Liver (tissue), 9 donors: ENCODE data around the gene BSPRY. TPM values are rescaled to one million over a fixed set of nuclear protein-coding genes. Genes with fewer than 3 reads are reported as not detected.
A peak's percentile ranks its signal among the peaks of the same experiment; 100 is the strongest.

Source experiments
- DNase-seq: peaks from one replicate; pipeline ENCODE4 v3.0.0-alpha.2; 2017; ENCODE audit warnings: low spot score
- H3K27ac ChIP-seq, 2 donors: one replicate each; pipeline ENCODE4 v1.7.0; 2013; ENCODE audit warnings: inconsistent platforms in 2 of 2, low read length in 2 of 2, control low read depth in 1 of 2, low read depth in 1 of 2, mild to moderate bottlenecking in 1 of 2
- H3K27me3 ChIP-seq, 4 donors: one replicate each; pipeline versions ENCODE4 v1.6.1 to v1.7.0; 2013; ENCODE audit warnings: low read length in 3 of 4, inconsistent platforms in 1 of 4, mild to moderate bottlenecking in 1 of 4, moderate library complexity in 1 of 4; ENCODE audit not compliant: control insufficient read depth in 4 of 4, insufficient read depth in 4 of 4
- H3K36me3 ChIP-seq, 4 donors: one replicate each; pipeline versions ENCODE4 v1.6.1 to v1.7.0; 2013; ENCODE audit warnings: low read length in 3 of 4, mild to moderate bottlenecking in 3 of 4, low read depth in 1 of 4, moderate library complexity in 1 of 4; ENCODE audit not compliant: control insufficient read depth in 4 of 4, insufficient read depth in 3 of 4
- H3K4me1 ChIP-seq, 4 donors: one replicate each; pipeline versions ENCODE4 v1.6.1 to v1.7.0; 2013; ENCODE audit warnings: low read length in 3 of 4, mild to moderate bottlenecking in 3 of 4, moderate library complexity in 1 of 4; ENCODE audit not compliant: control insufficient read depth in 4 of 4, insufficient read depth in 4 of 4
- H3K4me3 ChIP-seq, 3 donors: one replicate each; pipeline versions ENCODE4 v1.6.1 to v1.7.0; 2013; ENCODE audit warnings: low read length in 3 of 3, control low read depth in 1 of 3, low read depth in 1 of 3, mild to moderate bottlenecking in 1 of 3
- H3K9ac ChIP-seq, 2 donors: one replicate each; pipeline ENCODE4 v1.7.0; 2013; ENCODE audit warnings: low read length in 2 of 2, mild to moderate bottlenecking in 2 of 2, moderate library complexity in 2 of 2, control low read depth in 1 of 2, low read depth in 1 of 2
- H3K9me3 ChIP-seq, 4 donors: one replicate each; pipeline versions ENCODE4 v1.6.1 to v1.7.0; 2013; ENCODE audit warnings: low read length in 3 of 4; ENCODE audit not compliant: control insufficient read depth in 4 of 4
- EGR1 ChIP-seq, 2 donors: IDR thresholded peaks; 2 replicates each; pipeline ENCODE4 v1.6.1; 2016 to 2018; ENCODE audit warnings: antibody characterized with exemption in 2 of 2, low read depth in 2 of 2
- FOXA1 ChIP-seq: IDR thresholded peaks from 2 replicates; pipeline ENCODE4 v1.6.1; 2016; ENCODE audit warnings: antibody characterized with exemption
- FOXA2 ChIP-seq: IDR thresholded peaks from 2 replicates; pipeline ENCODE4 v1.6.1; 2016; ENCODE audit warnings: antibody characterized with exemption
- GABPA ChIP-seq, 2 donors: IDR thresholded peaks in 1 of 2; conservative IDR thresholded peaks in 1 of 2; 2 replicates each; pipeline ENCODE4 v1.6.1; 2016; ENCODE audit warnings: antibody characterized with exemption in 2 of 2, mild to moderate bottlenecking in 1 of 2, moderate library complexity in 1 of 2
- HNF4A ChIP-seq, 2 donors: conservative IDR thresholded peaks; 2 replicates each; pipeline ENCODE4 v1.6.1; 2016; ENCODE audit warnings: antibody characterized with exemption in 2 of 2, mild to moderate bottlenecking in 2 of 2
- HNF4G ChIP-seq: IDR thresholded peaks from 2 replicates; pipeline ENCODE4 v1.6.1; 2016; ENCODE audit warnings: antibody characterized with exemption
- JUND ChIP-seq, 2 donors: IDR thresholded peaks; 2 replicates each; pipeline ENCODE4 v1.6.1; 2016; ENCODE audit warnings: antibody characterized with exemption in 2 of 2
- MAX ChIP-seq: IDR thresholded peaks from 2 replicates; pipeline ENCODE4 v1.6.1; 2016; ENCODE audit warnings: antibody characterized with exemption
- NR2F2 ChIP-seq: IDR thresholded peaks from 2 replicates; pipeline ENCODE4 v1.6.1; 2016; ENCODE audit warnings: antibody characterized with exemption
- RAD21 ChIP-seq, 2 donors: IDR thresholded peaks; 2 replicates each; pipeline ENCODE4 v1.6.1; 2016; ENCODE audit warnings: antibody characterized with exemption in 2 of 2, mild to moderate bottlenecking in 2 of 2
- RXRA ChIP-seq, 2 donors: IDR thresholded peaks; 2 replicates each; pipeline ENCODE4 v1.6.1; 2017 to 2018; ENCODE audit warnings: antibody characterized with exemption in 2 of 2, mild to moderate bottlenecking in 1 of 2
- SP1 ChIP-seq: IDR thresholded peaks from 2 replicates; pipeline ENCODE4 v1.6.1; 2018; ENCODE audit warnings: antibody characterized with exemption, mild to moderate bottlenecking
- TAF1 ChIP-seq: conservative IDR thresholded peaks from 2 replicates; pipeline ENCODE4 v1.6.1; 2016; ENCODE audit warnings: antibody characterized with exemption, mild to moderate bottlenecking
- YY1 ChIP-seq: IDR thresholded peaks from 2 replicates; pipeline ENCODE4 v1.6.1; 2016; ENCODE audit warnings: antibody characterized with exemption, mild to moderate bottlenecking
- WGBS: extraction: QIAGEN DNeasy Blood & Tissue Kit; methylation state at CpG from one replicate; pipeline ENCODE4 v1.1.7; 2013; 5-methylcytosine and 5-hydroxymethylcytosine counted together
- polyA plus RNA-seq, 2 donors: library from polyadenylated mRNA; stranded (reverse) in 1 of 2; unstranded in 1 of 2; fragments of 200-250 nt in 1 of 2; fragments of >200 nt in 1 of 2; fragmentation: Nextera tagmentation in 1 of 2; extraction: Ambion mirVana in 1 of 2; gene quantifications; one replicate each; pipeline versions ENCODE4 v1.2.1 to v1.2.3, GENCODE V29; 2013 to 2015
- total RNA-seq, 2 donors: library from RNA; depleted of rRNA; stranded (reverse); fragments of >200 nt; gene quantifications; one replicate each; pipeline ENCODE4 v1.2.3, GENCODE V29; 2014
- TF ChIP-seq, protein P1 (sequence below): IDR thresholded peaks from 2 replicates; pipeline ENCODE4 v1.6.1; 2016; ENCODE audit warnings: antibody characterized with exemption
- TF ChIP-seq, protein P2 (sequence below): IDR thresholded peaks from 2 replicates; pipeline ENCODE4 v1.6.1; 2016; ENCODE audit warnings: antibody characterized with exemption, mild to moderate bottlenecking
- donor health status: healthy.
- donor health status: healthy.
- donor health status: healthy.
- donor health status: healthy.
- donor health status: healthy.

Gene BSPRY
- total and polyA plus RNA-seq, 4 donors = 0.31 to 2.3 (median 0.65) TPM

GRCh38 chr9:113409883-113410206 lies 60.5 kb downstream of the BSPRY start:
- Histone ChIP-seq H3K9ac (peak overlapping the region; percentile 85 to 91), H3K27me3 (no peaks in the 10 kb centered on the region), H3K36me3 (peaks cover 0 to 13% (median 4%) of the 10 kb centered on the region in 4 donors), H3K4me3 (peak overlapping the region; percentile 88 to 99 (median 91)), H3K9me3 (no peaks in the 10 kb centered on the region), H3K27ac (peak overlapping the region; percentile 96 to 98), H3K4me1 (peaks cover 0 to 27% (median 15%) of the 10 kb centered on the region in 4 donors)
- under 1% methylated on average over 20 of the region's 20 CpGs for WGBS
- DNase-seq = no peak
- TF ChIP-seq MAX = no peak
- TF ChIP-seq, protein P1, sequence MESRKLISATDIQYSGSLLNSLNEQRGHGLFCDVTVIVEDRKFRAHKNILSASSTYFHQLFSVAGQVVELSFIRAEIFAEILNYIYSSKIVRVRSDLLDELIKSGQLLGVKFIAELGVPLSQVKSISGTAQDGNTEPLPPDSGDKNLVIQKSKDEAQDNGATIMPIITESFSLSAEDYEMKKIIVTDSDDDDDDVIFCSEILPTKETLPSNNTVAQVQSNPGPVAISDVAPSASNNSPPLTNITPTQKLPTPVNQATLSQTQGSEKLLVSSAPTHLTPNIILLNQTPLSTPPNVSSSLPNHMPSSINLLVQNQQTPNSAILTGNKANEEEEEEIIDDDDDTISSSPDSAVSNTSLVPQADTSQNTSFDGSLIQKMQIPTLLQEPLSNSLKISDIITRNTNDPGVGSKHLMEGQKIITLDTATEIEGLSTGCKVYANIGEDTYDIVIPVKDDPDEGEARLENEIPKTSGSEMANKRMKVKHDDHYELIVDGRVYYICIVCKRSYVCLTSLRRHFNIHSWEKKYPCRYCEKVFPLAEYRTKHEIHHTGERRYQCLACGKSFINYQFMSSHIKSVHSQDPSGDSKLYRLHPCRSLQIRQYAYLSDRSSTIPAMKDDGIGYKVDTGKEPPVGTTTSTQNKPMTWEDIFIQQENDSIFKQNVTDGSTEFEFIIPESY = no peak
- no peak for TF ChIP-seq EGR1 (IDR thresholded peaks at IDR 0.05; ENCODE audit: low read depth in 2 of 2)
- no peak for TF ChIP-seq RXRA (IDR thresholded peaks at IDR 0.05)
- no peak for TF ChIP-seq JUND (IDR thresholded peaks at IDR 0.05)

DNA sequence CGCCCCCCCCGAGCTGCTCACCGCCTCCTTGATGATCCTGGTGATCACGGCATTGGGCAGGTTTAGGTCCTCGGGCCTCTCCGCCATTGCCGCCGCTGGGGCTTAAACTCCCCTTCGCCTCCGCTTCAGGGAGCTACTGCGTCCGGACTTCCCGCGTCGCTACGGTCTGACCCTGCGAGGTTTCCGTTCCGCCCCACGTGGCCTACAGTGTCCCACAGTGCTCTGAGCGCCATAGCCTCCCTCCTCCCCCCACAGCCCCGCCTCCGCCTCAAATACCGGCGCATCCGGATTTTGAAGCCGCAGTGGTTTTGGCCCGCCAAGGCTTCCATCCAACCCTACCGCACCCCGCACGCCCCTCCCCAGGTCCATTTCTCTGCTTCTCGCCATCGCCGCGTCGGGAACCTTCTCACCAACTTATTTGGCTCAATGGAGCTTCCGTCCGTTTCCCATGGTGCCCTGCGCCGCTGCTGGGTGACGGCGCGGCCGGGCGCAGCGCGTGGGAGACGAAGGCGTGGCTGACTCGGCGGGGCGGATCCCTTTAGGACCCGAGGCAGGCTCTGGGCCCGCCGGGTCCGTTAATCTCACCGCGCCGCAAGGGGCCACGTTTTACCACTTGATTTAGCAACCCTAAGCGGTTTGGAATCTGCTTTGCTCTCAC lies 61.0 kb downstream of the BSPRY start, which contains the start of the genes C9orf43 and POLE3:
TSS of gene C9orf43 (plus strand) at position 541 of the 658 bp plus-strand sequence. CDS start 2,747 bp downstream, outside the sequence.
TSS of gene POLE3 (minus strand) at position 469 of the 658 bp plus-strand sequence. CDS start at position 87, 382 bp downstream.
- Histone ChIP-seq H3K4me3 (peak within 1 kb of the TSS; percentile 88 to 99 (median 91)), H3K9ac (peak within 1 kb of the TSS; percentile 91 to 100), H3K27ac (peak within 1 kb of the TSS; percentile 96 to 98), H3K4me1 (peaks cover 0 to 27% (median 15%) of the 10 kb centered on the region in 4 donors), H3K9me3 (no peaks in the 10 kb centered on the region), H3K27me3 (no peaks in the 10 kb centered on the region), H3K36me3 (peaks cover 0 to 13% (median 4%) of the 10 kb centered on the region in 4 donors)
- TF ChIP-seq RXRA (IDR thresholded peaks at IDR 0.05) = peak; percentile 28 to 45
- TF ChIP-seq SP1 = peak; percentile 81
- TF ChIP-seq MAX = peak; percentile 92
- TF ChIP-seq HNF4G = no peak
- TF ChIP-seq, protein P2, sequence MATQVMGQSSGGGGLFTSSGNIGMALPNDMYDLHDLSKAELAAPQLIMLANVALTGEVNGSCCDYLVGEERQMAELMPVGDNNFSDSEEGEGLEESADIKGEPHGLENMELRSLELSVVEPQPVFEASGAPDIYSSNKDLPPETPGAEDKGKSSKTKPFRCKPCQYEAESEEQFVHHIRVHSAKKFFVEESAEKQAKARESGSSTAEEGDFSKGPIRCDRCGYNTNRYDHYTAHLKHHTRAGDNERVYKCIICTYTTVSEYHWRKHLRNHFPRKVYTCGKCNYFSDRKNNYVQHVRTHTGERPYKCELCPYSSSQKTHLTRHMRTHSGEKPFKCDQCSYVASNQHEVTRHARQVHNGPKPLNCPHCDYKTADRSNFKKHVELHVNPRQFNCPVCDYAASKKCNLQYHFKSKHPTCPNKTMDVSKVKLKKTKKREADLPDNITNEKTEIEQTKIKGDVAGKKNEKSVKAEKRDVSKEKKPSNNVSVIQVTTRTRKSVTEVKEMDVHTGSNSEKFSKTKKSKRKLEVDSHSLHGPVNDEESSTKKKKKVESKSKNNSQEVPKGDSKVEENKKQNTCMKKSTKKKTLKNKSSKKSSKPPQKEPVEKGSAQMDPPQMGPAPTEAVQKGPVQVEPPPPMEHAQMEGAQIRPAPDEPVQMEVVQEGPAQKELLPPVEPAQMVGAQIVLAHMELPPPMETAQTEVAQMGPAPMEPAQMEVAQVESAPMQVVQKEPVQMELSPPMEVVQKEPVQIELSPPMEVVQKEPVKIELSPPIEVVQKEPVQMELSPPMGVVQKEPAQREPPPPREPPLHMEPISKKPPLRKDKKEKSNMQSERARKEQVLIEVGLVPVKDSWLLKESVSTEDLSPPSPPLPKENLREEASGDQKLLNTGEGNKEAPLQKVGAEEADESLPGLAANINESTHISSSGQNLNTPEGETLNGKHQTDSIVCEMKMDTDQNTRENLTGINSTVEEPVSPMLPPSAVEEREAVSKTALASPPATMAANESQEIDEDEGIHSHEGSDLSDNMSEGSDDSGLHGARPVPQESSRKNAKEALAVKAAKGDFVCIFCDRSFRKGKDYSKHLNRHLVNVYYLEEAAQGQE = peak; percentile 73
- peak; percentile 27 to 76 for TF ChIP-seq GABPA (IDR thresholded peaks at IDR 0.05 in 1 of 2, conservative IDR thresholded peaks at IDR 0.05 in 1 of 2)
- TF ChIP-seq JUND (IDR thresholded peaks at IDR 0.05) = peak in 1 of 2 donors; percentile 17
- no peak for TF ChIP-seq NR2F2
- no peak for TF ChIP-seq HNF4A (conservative IDR thresholded peaks at IDR 0.05)
- peak in 1 of 2 donors; percentile 19 for TF ChIP-seq RAD21 (IDR thresholded peaks at IDR 0.05)
- no peak for TF ChIP-seq FOXA2
- peak; percentile 72 for TF ChIP-seq TAF1
- peak; percentile 93 for TF ChIP-seq YY1
- no peak for TF ChIP-seq FOXA1
- TF ChIP-seq, protein P1 = peak; percentile 98
- peak; percentile 54 to 67 for TF ChIP-seq EGR1 (IDR thresholded peaks at IDR 0.05; ENCODE audit: low read depth in 2 of 2)
- under 1% methylated on average over 61 of the region's 61 CpGs for WGBS
- peak; percentile 95 for DNase-seq
